Activated T-helper 1 cell treated with anti-CD3 and anti-CD28 coated beads, Interleukin-2, amount 50 U/mL, for 16 hours (primary cell): ENCODE measurements around the gene BDNF.
A peak's percentile ranks its signal among the peaks of the same experiment; 100 is the strongest.

Experiments
- DNase-seq, 2 donors: peaks; one replicate each; pipeline ENCODE4 v3.0.0-alpha.2; 2020; ENCODE audit warnings: low read depth in 1 of 2, low spot score in 1 of 2

The BDNF gene

DNA sequence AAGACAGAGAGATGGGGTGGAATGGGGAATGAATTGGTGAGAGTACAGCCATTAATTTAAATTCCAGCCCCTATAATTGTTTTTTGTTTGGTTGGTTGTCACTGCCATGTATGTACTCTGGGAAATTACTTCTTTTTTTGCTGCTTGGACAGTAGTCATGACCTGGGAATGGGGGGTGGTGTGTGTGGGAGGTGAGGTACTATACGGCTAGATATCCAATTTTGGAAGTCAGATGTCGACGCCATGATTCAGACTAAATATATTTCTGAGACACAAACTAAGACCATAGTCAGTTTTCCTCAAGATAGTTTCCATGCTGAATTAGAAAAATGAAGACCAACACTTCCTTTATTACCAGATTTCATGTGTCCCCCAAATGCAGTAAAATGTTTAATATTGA, 7.4 kb upstream of the BDNF start:
- DNase-seq = no peak

DNA sequence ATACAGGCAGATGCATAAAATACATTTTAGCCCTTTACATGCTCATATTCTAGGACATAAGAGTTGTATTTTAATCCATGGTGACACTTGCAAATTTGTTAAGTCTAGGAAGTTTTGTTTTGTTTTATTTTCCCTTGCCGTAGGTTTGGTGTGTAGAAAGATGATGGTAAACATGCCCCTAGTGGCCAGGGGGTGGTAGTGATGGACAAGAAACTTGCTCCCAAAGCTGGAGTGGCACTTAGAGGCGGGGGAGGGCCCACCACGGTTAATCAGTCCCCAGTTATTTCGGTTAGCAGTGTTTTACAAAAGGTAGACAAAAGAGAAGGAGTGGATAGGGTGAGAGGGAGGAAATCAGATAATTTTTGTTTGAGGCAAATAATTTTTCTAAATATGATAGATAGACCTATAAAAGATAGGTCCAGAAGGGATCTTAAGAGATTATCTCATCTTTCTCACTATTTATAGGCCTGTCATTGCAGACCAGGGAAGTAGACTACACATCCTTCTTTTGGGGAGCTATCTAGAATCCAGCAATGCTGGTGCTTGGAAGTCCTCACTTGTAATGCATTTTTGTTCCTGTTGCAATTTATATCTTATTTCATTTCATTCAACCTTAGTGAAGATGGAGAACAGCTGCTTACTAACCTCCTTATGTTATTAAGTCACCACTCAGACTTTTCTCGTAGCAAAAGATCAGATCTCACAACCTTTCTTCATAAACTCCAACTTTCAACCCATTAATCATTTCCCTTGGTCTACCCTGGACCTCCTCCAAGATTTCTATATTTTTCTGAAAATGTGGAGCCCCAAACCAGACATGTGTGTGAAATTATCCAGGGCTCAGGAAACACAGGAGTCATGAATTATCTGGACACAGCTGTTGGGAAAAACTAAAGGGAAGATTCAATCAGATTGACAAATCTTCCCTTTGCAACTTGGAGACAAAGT, 5.9 kb upstream of the BDNF start:
- no peak for DNase-seq

- no peak for DNase-seq
Measured at GRCh38 chr11:27703481-27703880, 3.2 kb upstream of the BDNF start.

DNA sequence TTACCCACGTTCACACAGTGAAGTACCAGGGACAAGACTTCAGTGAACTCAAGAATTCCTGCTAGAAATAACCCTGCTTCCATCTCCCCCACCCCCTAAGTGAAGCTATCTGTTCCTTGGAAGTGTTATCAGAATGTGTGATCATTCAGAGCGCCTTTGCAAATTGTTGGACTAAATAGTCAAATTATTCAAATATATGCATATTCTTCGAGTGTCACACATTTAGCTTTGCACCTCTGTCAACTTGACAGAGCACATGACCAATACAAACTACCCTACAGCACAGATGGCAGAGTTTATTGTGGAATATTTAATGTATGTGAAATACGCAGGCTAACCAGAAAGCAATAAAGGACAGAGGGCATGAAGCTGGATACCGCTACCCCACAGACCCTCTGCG, 2.6 kb upstream of the BDNF start:
- no peak for DNase-seq

DNA sequence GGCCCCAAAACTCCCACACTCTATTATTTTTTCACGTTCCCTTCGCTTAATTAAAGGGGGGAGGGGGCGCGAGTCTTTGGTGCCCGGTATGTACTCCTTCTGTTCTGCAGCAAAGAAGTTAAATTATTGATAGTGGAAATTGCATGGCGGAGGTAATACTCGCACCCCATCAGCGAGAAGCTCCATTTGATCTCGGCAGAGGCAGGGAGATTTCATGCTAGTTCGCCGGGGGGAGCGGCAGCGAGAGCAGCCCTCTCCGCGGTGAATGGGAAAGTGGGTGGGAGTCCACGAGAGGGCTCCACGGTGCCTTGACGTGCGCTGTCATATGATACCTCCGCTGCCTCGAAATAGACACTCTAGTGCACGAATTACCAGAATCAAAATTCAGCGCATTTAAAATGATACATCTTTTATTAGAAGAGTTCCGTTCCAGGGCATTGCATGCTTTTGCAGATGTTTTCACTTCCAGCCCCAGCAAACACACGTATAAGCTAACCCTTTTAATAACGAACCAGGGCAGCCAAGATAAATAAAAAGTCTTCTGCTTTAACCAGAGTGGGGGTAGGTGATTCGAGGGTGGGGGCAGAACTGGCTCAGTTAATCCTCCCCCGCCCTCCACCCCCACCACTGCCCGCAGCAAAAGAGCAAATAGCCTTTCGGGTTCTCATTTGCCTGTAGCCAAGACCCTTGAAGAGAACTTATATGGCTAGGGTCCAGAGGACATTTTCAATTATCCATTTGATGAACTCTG, 1.3 kb upstream of the BDNF start:
- DNase-seq = no peak

DNA sequence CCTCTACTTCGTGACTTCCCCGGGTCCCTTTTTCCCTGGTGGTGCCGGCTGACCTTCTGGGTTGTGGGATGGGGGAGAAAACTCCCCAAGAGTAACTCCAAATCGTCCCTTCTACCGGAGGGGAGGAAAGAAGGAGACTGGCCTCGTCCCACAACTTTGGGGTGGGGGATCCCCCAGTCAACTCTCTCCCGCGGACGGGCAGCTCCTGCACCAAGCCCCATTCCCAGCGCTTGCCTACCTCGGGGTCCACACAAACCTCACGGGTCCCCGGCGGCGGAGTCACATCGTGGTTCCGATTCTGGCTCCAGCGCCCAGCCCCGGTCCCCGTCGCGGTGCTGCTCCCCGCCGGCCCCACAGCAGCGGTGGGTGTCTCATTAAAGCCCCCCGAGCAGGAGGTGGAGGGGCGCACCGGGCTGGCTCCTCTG, 317 bp downstream of the BDNF start:
- no peak for DNase-seq

DNA sequence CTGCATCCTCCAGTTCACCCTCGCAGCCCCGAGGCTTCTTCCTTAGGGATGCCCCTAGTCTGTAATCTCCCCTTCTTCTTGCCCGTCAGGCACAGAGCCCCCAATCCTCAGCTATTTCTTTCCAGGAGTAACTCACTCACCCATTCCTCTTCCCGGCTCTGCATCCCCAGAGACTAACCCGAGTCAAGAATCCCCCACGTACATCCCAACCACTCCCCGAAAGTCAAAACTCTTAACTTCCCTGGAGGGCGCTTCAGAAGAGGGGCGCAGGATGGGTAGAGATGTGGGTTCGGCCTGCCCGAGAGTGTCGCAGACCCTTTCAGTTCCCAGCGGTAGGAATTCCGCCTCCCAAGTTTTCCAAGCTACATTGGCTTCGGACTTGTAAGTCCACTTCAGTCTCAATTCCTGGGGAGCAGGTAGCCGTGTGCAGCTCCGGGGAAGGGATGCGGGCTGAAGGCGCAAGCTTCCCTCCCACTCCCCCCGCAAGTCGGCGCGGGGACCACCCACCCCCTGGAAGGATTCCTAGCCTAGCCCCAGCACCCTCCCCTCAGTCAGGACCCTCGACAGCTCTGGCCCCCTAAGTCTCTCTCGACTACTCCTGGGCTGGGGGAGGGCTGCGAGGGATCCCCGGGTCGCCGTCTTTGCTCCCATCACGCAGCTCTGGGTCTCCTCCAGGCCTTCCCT, 871 bp downstream of the BDNF start:
- DNase-seq = no peak

GRCh38 chr11:27698872-27699241, 1.4 kb downstream of the BDNF start:
- peak in 1 of 2 donors; percentile 17 for DNase-seq

GRCh38 chr11:27697679-27698275, 2.5 kb downstream of the BDNF start:
- DNase-seq = no peak

GRCh38 chr11:27696961-27697360, 3.3 kb downstream of the BDNF start:
- DNase-seq = no peak

- DNase-seq = no peak
Measured at GRCh38 chr11:27696115-27696514, 4.1 kb downstream of the BDNF start.

DNA sequence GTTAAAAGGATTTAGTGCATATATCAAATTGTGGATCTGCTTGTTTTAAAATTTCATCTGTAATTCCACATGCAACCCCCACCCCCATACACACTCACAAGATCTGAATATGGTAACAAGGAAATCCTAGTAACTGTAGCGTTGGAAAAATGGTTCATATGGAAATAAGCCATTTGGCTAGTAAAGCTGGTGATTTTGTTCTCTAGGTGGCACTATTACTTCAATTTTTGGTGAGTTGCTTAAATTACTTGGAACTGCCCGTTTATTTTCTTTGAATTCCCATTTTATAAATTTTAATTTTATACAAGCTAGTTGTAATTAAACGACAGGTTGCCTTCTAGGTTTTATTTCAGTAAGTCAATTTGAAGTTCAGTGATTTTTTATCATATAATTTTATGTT, 5.3 kb downstream of the BDNF start:
- no peak for DNase-seq

DNA sequence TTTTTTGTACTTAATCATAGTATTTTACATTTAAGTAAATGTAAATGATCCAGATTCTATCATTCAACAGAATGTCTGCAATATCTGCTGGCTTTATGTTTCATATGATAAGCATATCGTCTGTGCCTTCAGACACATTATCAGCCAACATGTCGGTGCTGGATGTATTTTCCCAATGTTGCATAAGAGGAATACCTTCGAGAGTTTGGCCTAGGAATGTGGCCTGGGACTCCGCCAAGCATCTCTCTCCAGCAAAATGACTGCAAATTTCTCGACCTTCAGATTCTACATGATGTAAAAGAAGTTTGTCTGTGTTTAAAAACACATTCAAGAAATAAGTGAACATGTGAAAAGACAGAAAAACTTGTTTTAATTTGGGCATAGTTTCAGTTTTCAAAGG, 6.9 kb downstream of the BDNF start:
- DNase-seq = no peak

DNA sequence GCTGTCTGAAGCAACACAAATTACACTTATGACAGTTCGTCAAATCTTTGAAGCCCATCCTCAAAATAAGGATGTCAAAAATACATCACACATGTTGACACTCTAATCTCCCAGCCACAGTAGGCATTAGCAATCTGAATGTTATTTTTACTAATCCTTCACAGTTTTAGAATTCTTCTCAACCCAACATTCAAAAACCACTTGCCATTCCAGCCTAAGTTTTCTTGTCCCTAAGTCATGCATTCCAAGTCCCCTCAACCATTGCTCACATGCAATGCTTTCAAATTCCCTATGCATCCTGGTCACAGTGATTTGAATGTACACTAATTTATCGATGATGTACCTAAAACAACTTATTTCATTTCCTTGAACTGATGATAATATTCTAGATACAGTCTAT, 7.5 kb downstream of the BDNF start:
- DNase-seq = no peak

DNA sequence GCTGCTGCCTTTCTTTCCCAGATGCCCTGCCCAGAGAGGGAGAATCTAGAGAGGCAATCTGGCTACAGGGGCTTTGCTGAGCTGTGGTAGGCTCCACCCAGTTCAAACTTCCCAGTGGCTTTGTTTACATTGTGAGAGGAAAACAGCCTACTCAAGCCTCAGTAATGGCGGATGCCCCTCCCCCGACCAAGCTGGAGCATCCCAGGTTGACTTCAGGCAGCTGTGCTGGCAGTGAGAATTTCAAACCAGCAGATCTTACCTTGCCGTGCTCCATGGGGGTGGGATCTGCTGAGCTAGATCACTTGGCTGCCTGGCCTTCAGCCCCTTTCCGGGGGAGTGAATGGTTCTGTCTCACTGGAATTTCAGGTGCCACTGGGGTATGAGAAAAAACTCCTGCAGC, 12.2 kb downstream of the BDNF start:
- no peak for DNase-seq

- DNase-seq = no peak
Measured at GRCh38 chr11:27681664-27682063, 18.6 kb downstream of the BDNF start.

- no peak for DNase-seq
Measured at GRCh38 chr11:27679136-27680015, 20.9 kb downstream of the BDNF start.

- no peak for DNase-seq
Measured at GRCh38 chr11:27678242-27678641, 22.0 kb downstream of the BDNF start.

GRCh38 chr11:27677108-27677507, 23.1 kb downstream of the BDNF start:
- DNase-seq = no peak

GRCh38 chr11:27673979-27674663, 26.1 kb downstream of the BDNF start:
- no peak for DNase-seq
